ENCODE measurements around the gene GTPBP2. TPM values are rescaled to one million over a fixed set of nuclear protein-coding genes. Genes with fewer than 3 reads are reported as not detected.

GTPBP2 gene
- total RNA-seq, 1 experiment from 2014 or later = 277 TPM

- POLR2A ChIA-PET = interaction anchor here (0.6 to 10.0 kb wide), 7 partner anchors 11 to 100 kb away, joined by 3 to 80 read pairs (median 6); partner anchors contain the start of genes MRPS18A and VEGFA
- H3K27ac Mint-ChIP-seq (ENCODE audit: low read depth, unreplicated experiment) = no peak overlapping the region
- intact Hi-C loops (cut with micrococcal nuclease) = loop anchor here (5.0 kb wide), 2 partner anchors 32 to 38 kb away; no protein-coding TSS in a partner anchor
- BruUV-seq (replicated peaks) = no TSS peak
- H3K27me3 Mint-ChIP-seq (ENCODE audit: insufficient read depth, unreplicated experiment) = no peaks in the 10 kb centered on the region
- TF ChIP-seq CTCF (IDR thresholded peaks at IDR 0.05; ENCODE audit: unreplicated experiment) = no peak
- no peak overlapping the region for H3K4me3 Mint-ChIP-seq (ENCODE audit: unreplicated experiment)
- no peak for DNase-seq (ENCODE audit: unreplicated experiment)
- H3K4me1 Mint-ChIP-seq (ENCODE audit: insufficient read depth, unreplicated experiment) = peaks cover 25% of the 10 kb centered on the region
- H3K36me3 Mint-ChIP-seq (ENCODE audit: insufficient read depth, unreplicated experiment) = peaks cover 41% of the 10 kb centered on the region
- CTCF ChIA-PET = interaction anchor here (0.6 to 5.9 kb wide), 9 partner anchors 9 to 835 kb away, joined by 3 to 58 read pairs (median 4); partner anchors contain the start of gene VEGFA
- H3K9me3 Mint-ChIP-seq (ENCODE audit: unreplicated experiment) = no peaks in the 10 kb centered on the region
Observed at GRCh38 chr6:43669922-43670622, 41.0 kb upstream of the GTPBP2 start.

GRCh38 chr6:43669050-43669921, 40.2 kb upstream of the GTPBP2 start:
- Mint-ChIP-seq H3K4me1 (ENCODE audit: insufficient read depth, unreplicated experiment) (peaks cover 25% of the 10 kb centered on the region), H3K36me3 (ENCODE audit: insufficient read depth, unreplicated experiment) (peaks cover 47% of the 10 kb centered on the region), H3K27ac (ENCODE audit: low read depth, unreplicated experiment) (no peak overlapping the region), H3K9me3 (ENCODE audit: unreplicated experiment) (no peaks in the 10 kb centered on the region), H3K27me3 (ENCODE audit: insufficient read depth, unreplicated experiment) (no peaks in the 10 kb centered on the region), H3K4me3 (ENCODE audit: unreplicated experiment) (no peak overlapping the region)
- DNase-seq (ENCODE audit: unreplicated experiment) = peak; percentile 48
- intact Hi-C loops (cut with micrococcal nuclease) = loop anchor here (5.0 kb wide), 2 partner anchors 33 to 37 kb away; no protein-coding TSS in a partner anchor
- POLR2A ChIA-PET = interaction anchor here (0.7 to 10.0 kb wide), 9 partner anchors 11 to 386 kb away, joined by 3 to 80 read pairs (median 6); partner anchors contain the start of genes MRPS18A and VEGFA
- no TSS peak for BruUV-seq (replicated peaks)
- CTCF ChIA-PET = interaction anchor here (0.6 to 5.9 kb wide), 11 partner anchors 8 to 834 kb away, joined by 3 to 58 read pairs (median 6); partner anchors contain the start of gene VEGFA
- TF ChIP-seq CTCF (IDR thresholded peaks at IDR 0.05; ENCODE audit: unreplicated experiment) = no peak

- peaks cover 28% of the 10 kb centered on the region for H3K4me1 Mint-ChIP-seq (ENCODE audit: insufficient read depth, unreplicated experiment)
- DNase-seq (ENCODE audit: unreplicated experiment) = peak; percentile 67
- peak; percentile 35 for TF ChIP-seq CTCF (IDR thresholded peaks at IDR 0.05; ENCODE audit: unreplicated experiment)
- H3K9me3 Mint-ChIP-seq (ENCODE audit: unreplicated experiment) = no peaks in the 10 kb centered on the region
- intact Hi-C loops (cut with micrococcal nuclease) = loop anchor here (5.0 kb wide), 2 partner anchors 34 to 36 kb away; no protein-coding TSS in a partner anchor
- no peaks in the 10 kb centered on the region for H3K27me3 Mint-ChIP-seq (ENCODE audit: insufficient read depth, unreplicated experiment)
- H3K27ac Mint-ChIP-seq (ENCODE audit: low read depth, unreplicated experiment) = peak overlapping the region; percentile 71
- POLR2A ChIA-PET = interaction anchor here (0.6 to 10.0 kb wide), 15 partner anchors 12 to 411 kb away, joined by 3 to 80 read pairs (median 5); partner anchors contain the start of genes MAD2L1BP, MRPS18A and VEGFA
- peaks cover 41% of the 10 kb centered on the region for H3K36me3 Mint-ChIP-seq (ENCODE audit: insufficient read depth, unreplicated experiment)
- CTCF ChIA-PET = interaction anchor here (0.6 to 5.9 kb wide), 22 partner anchors 7 to 587 kb away, joined by 3 to 58 read pairs (median 6); partner anchors contain the start of gene VEGFA
- no peak overlapping the region for H3K4me3 Mint-ChIP-seq (ENCODE audit: unreplicated experiment)
- no TSS peak for BruUV-seq (replicated peaks)
Observed at GRCh38 chr6:43668151-43669028, 39.3 kb upstream of the GTPBP2 start.
